DOHH2 (cell line): Measurements from ENCODE around the gene STAM2.

Source experiments
- EZH2phosphoT487 ChIP-seq: fragments of 200-600 bp; sonication (generic); IDR thresholded peaks from 2 replicates; pipeline ENCODE4 v1.6.1; 2017; ENCODE audit warnings: borderline replicate concordance, mild to moderate bottlenecking, antibody characterized with exemption, low read length, moderate library complexity, mixed read lengths
- TF ChIP-seq, protein P1 (sequence below): fragments of 200-600 bp; sonication (generic); IDR thresholded peaks from one replicate; pipeline ENCODE4 v1.5.1; 2014; ENCODE audit warnings: antibody characterized with exemption, mild to moderate bottlenecking, low read depth, low read length; ENCODE audit not compliant: poor library complexity, severe bottlenecking

DNA sequence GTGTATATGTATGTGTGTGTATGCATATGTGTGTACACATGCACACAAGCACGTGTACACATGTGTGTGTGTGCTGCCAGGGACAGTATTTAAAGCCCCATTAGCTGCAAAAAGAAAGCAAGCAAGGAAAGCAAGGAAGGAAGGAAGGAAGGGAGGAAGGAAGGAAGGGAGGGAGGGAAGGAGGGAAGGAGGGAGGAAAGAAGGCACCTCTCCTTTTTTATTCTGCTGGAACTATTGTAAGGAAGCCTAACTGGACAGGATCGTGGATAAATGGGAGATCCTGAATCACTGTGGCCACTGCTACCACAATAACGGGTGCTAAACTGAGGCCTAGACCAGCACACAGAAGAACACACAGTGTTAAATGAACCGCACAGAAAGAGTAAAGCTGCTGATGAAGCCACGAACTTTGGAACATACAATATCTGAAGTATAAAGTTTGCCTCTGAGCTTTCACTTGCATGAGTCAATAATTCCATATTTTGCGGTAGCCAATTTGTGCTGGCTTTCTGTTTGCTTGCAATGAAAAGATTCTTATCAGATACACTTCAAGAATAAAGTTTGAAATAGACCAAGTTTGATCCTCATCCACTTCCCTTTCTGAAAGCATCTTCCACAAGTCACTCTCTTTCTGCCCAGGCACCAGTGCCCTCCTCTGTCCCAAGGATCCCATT lies 92.2 kb downstream of the STAM2 start:
- TF ChIP-seq, protein P1, sequence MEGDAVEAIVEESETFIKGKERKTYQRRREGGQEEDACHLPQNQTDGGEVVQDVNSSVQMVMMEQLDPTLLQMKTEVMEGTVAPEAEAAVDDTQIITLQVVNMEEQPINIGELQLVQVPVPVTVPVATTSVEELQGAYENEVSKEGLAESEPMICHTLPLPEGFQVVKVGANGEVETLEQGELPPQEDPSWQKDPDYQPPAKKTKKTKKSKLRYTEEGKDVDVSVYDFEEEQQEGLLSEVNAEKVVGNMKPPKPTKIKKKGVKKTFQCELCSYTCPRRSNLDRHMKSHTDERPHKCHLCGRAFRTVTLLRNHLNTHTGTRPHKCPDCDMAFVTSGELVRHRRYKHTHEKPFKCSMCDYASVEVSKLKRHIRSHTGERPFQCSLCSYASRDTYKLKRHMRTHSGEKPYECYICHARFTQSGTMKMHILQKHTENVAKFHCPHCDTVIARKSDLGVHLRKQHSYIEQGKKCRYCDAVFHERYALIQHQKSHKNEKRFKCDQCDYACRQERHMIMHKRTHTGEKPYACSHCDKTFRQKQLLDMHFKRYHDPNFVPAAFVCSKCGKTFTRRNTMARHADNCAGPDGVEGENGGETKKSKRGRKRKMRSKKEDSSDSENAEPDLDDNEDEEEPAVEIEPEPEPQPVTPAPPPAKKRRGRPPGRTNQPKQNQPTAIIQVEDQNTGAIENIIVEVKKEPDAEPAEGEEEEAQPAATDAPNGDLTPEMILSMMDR, result no peak
- no peak for TF ChIP-seq EZH2phosphoT487
